ENCODE results near the gene ORC1.

ORC1 gene

GRCh38 chr1:52404116-52404974 is at the start of gene ORC1, which contains the start of gene PRPF38A:
Gene ORC1 (minus strand): TSS chr1:52404423. CDS start chr1:52402223, 2,200 bp downstream.
Gene PRPF38A (plus strand): TSS chr1:52404602. CDS start chr1:52404750, 148 bp downstream.
- peak; percentile 98 for DNase-seq (ENCODE audit: low spot score)

- DNase-seq (ENCODE audit: low spot score): no peak
These were observed 40.2 kb upstream of the ORC1 start for GRCh38 chr1:52444463-52444862.

- DNase-seq (ENCODE audit: low spot score): no peak
These were observed 35.8 kb upstream of the ORC1 start for GRCh38 chr1:52439976-52440375.

- no peak for DNase-seq (ENCODE audit: low spot score)
These were observed 32.6 kb upstream of the ORC1 start for GRCh38 chr1:52436817-52437216.

GRCh38 chr1:52435650-52436049 is 31.4 kb upstream of the ORC1 start:
- DNase-seq (ENCODE audit: low spot score): no peak

GRCh38 chr1:52435211-52435610 is 31.0 kb upstream of the ORC1 start:
- no peak for DNase-seq (ENCODE audit: low spot score)

GRCh38 chr1:52432807-52433206 is 28.6 kb upstream of the ORC1 start:
- DNase-seq (ENCODE audit: low spot score): no peak

GRCh38 chr1:52427152-52427551 is 22.9 kb upstream of the ORC1 start:
- DNase-seq (ENCODE audit: low spot score): no peak

GRCh38 chr1:52426371-52426770 is 22.1 kb upstream of the ORC1 start:
- DNase-seq (ENCODE audit: low spot score): peak; percentile 36

GRCh38 chr1:52424813-52425212 is 20.6 kb upstream of the ORC1 start:
- no peak for DNase-seq (ENCODE audit: low spot score)

- DNase-seq (ENCODE audit: low spot score): no peak
These were observed 20.0 kb upstream of the ORC1 start for GRCh38 chr1:52424231-52424636.

GRCh38 chr1:52423771-52424170 is 19.5 kb upstream of the ORC1 start:
- DNase-seq (ENCODE audit: low spot score): no peak

- no peak for DNase-seq (ENCODE audit: low spot score)
These were observed 18.8 kb upstream of the ORC1 start for GRCh38 chr1:52423055-52423454.

- DNase-seq (ENCODE audit: low spot score): no peak
These were observed 16.5 kb upstream of the ORC1 start for GRCh38 chr1:52420713-52421112.

GRCh38 chr1:52416811-52417210 is 12.6 kb upstream of the ORC1 start:
- no peak for DNase-seq (ENCODE audit: low spot score)

- DNase-seq (ENCODE audit: low spot score): no peak
These were observed 10.7 kb upstream of the ORC1 start for GRCh38 chr1:52414942-52415341.

- DNase-seq (ENCODE audit: low spot score): no peak
These were observed 9.3 kb upstream of the ORC1 start for GRCh38 chr1:52413410-52413989.

- no peak for DNase-seq (ENCODE audit: low spot score)
These were observed 734 bp upstream of the ORC1 start for GRCh38 chr1:52404975-52405338.

- peak; percentile 70 for DNase-seq (ENCODE audit: low spot score)
These were observed 582 bp downstream of the ORC1 start for GRCh38 chr1:52403566-52404115.

GRCh38 chr1:52402860-52403240 is 1.4 kb downstream of the ORC1 start:
- no peak for DNase-seq (ENCODE audit: low spot score)

GRCh38 chr1:52400131-52400530 is 4.1 kb downstream of the ORC1 start:
- no peak for DNase-seq (ENCODE audit: low spot score)

GRCh38 chr1:52399629-52400028 is 4.6 kb downstream of the ORC1 start:
- no peak for DNase-seq (ENCODE audit: low spot score)

GRCh38 chr1:52393174-52393573 is 11.0 kb downstream of the ORC1 start:
- DNase-seq (ENCODE audit: low spot score): no peak
